LoVo (cell line): Measurements from ENCODE around the gene POGK.

Source experiments
- DNase-seq: peaks from one replicate; pipeline ENCODE4 v3.0.0-alpha.2; 2016; ENCODE audit warnings: low spot score

The POGK gene

GRCh38 chr1:166903232-166903631 lies 64.0 kb downstream of the POGK start:
- no peak for DNase-seq

- DNase-seq = no peak
Observed at GRCh38 chr1:166905136-166905535, 65.9 kb downstream of the POGK start.

- peak; percentile 25 for DNase-seq
Observed at GRCh38 chr1:166905900-166906299, 66.6 kb downstream of the POGK start.
